Measurements from ENCODE around the gene NAIF1.
"Not testable (repeated sequence)": the region's sequence is repeated elsewhere in the genome, so short reads cannot be mapped to it uniquely, and the experiment has no call there.

- not testable (repeated sequence) for TF ChIP-seq POLR2A (IDR thresholded peaks at IDR 0.05); CTCF (IDR thresholded peaks at IDR 0.05 in 8 of 11, conservative IDR thresholded peaks at IDR 0.05 in 3 of 11)
These were observed 44.6 kb upstream of the NAIF1 start for GRCh38 chr9:128111726-128112125.

All from spleen (tissue), 7 donors.